CD4-positive, CD25-positive, alpha-beta regulatory T cell (primary cell): ENCODE results near the gene GRID2. TPM values are rescaled to one million over a fixed set of nuclear protein-coding genes. Genes with fewer than 3 reads are reported as not detected.
A peak's percentile ranks its signal among the peaks of the same experiment; 100 is the strongest.

Experiments used
- ATAC-seq, 2 donors: fragments of 150-1000 bp; cut with Tn5 transposase; one replicate each; pipeline ENCODE4 v1.10.0; 2021; ENCODE audit warnings: low read depth in 2 of 2, moderate number of reproducible peaks in 2 of 2, moderate library complexity in 1 of 2
- DNase-seq, 3 donors: peaks; one replicate each; pipeline versions ENCODE4 v3.0.0 to v3.0.0-alpha.2; 2012 to 2022; ENCODE audit warnings: mixed read lengths in 1 of 3
- H3K27ac ChIP-seq: one replicate; pipeline ENCODE4 v1.7.0; 2013; ENCODE audit warnings: mild to moderate bottlenecking, low read length; ENCODE audit not compliant: insufficient read depth, poor library complexity, severe bottlenecking
- H3K27me3 ChIP-seq: one replicate; pipeline ENCODE4 v1.7.0; 2013; ENCODE audit warnings: low read length; ENCODE audit not compliant: control insufficient read depth, insufficient read depth
- H3K36me3 ChIP-seq: one replicate; pipeline ENCODE4 v1.7.0; 2013; ENCODE audit warnings: mild to moderate bottlenecking, low read length, moderate library complexity; ENCODE audit not compliant: control insufficient read depth, insufficient read depth
- H3K4me1 ChIP-seq: 2 replicates; pipeline ENCODE4 v1.7.0; 2013; ENCODE audit warnings: mild to moderate bottlenecking, low read length; ENCODE audit not compliant: insufficient read depth, control insufficient read depth, poor library complexity, severe bottlenecking
- H3K4me3 ChIP-seq: one replicate; pipeline ENCODE4 v1.7.0; 2013; ENCODE audit warnings: low read depth, mild to moderate bottlenecking, low read length, moderate library complexity
- H3K9me3 ChIP-seq, 2 experiments: 1 replicate in 1 of 2; 2 replicates in 1 of 2; pipeline ENCODE4 v1.7.0; 2013; ENCODE audit warnings: low read length in 2 of 2, mild to moderate bottlenecking in 1 of 2, moderate library complexity in 1 of 2; ENCODE audit not compliant: control insufficient read depth in 2 of 2
- H3K27ac Mint-ChIP-seq, 3 donors: one replicate each; pipeline ENCODE4 v1.8.0; 2020 to 2022; ENCODE audit warnings: mild to moderate bottlenecking in 3 of 3, mixed read lengths in 3 of 3, moderate library complexity in 2 of 3
- H3K27me3 Mint-ChIP-seq: one replicate; pipeline ENCODE4 v1.8.0; 2022; ENCODE audit warnings: mild to moderate bottlenecking, mixed read lengths
- H3K36me3 Mint-ChIP-seq: one replicate; pipeline ENCODE4 v1.8.0; 2020; ENCODE audit warnings: mixed read lengths
- H3K4me1 Mint-ChIP-seq, 4 donors: one replicate each; pipeline ENCODE4 v1.8.0; 2020 to 2022; ENCODE audit warnings: mixed read lengths in 4 of 4, mild to moderate bottlenecking in 1 of 4
- H3K4me3 Mint-ChIP-seq, 4 donors: one replicate each; pipeline ENCODE4 v1.8.0; 2020 to 2022; ENCODE audit warnings: mild to moderate bottlenecking in 4 of 4, mixed read lengths in 4 of 4, moderate library complexity in 3 of 4
- H3K9me3 Mint-ChIP-seq, 7 donors: one replicate each; pipeline ENCODE4 v1.8.0; 2020 to 2022; ENCODE audit warnings: mixed read lengths in 7 of 7, mild to moderate bottlenecking in 3 of 7, moderate library complexity in 2 of 7
- polyA plus RNA-seq, 4 donors: library from polyadenylated mRNA; unstranded; fragments of 300-500 nt; fragmentation: Illumina TruSeq; gene quantifications; one replicate each; pipeline ENCODE4 v1.2.3, GENCODE V29; 2021
- total RNA-seq: library from RNA; stranded (reverse); gene quantifications from one replicate; pipeline ENCODE4 v1.2.3, GENCODE V29; 2022

GRID2 gene
- total and polyA plus RNA-seq, 5 donors from 2014 or later = not detected

DNA sequence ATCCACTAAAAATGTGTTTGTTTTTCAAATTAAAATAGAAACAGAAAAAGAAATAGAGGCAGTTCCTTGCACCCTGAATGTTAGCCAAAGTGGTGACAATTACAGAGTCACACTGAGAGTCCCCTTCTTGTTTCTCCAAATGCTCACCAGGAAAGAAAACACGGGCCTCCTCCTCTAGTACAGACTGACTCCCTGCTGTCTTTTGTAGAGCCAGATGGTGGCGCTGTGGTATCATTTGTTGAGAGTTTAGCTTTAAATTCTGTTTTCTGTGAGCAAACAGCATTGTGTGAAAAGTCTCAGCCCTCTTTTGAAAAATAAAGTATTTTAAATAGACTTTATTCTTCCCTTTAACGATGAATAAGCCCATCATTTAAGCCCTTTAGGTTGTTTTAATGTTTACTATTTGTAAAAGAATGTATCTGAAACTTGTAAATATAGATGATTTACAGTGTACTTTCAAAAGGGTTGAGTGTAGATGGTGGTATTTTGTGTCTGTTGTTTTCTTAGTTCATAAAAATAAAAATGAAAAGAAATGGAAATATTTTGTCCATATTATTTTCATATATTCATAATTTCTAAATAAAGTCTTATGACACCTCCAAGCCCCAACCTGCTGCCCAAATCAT lies 1487.9 kb downstream of the GRID2 start:
- Histone ChIP-seq H3K4me3 (no peak overlapping the region), H3K27ac (no peak overlapping the region), H3K4me1 (no peaks in the 10 kb centered on the region), H3K9me3 (no peaks in the 10 kb centered on the region), H3K27me3 (no peaks in the 10 kb centered on the region), H3K36me3 (no peaks in the 10 kb centered on the region)
- H3K36me3 Mint-ChIP-seq = no peaks in the 10 kb centered on the region
- no peaks in the 10 kb centered on the region for H3K4me1 Mint-ChIP-seq
- H3K27ac Mint-ChIP-seq = no peak overlapping the region
- no peak overlapping the region for H3K4me3 Mint-ChIP-seq
- no peaks in the 10 kb centered on the region for H3K27me3 Mint-ChIP-seq
- ATAC-seq (no peak), DNase-seq (peak in 1 of 3 donors; percentile 32)
- peaks cover 0 to 4% (median 0%) of the 10 kb centered on the region in 7 donors for H3K9me3 Mint-ChIP-seq

DNA sequence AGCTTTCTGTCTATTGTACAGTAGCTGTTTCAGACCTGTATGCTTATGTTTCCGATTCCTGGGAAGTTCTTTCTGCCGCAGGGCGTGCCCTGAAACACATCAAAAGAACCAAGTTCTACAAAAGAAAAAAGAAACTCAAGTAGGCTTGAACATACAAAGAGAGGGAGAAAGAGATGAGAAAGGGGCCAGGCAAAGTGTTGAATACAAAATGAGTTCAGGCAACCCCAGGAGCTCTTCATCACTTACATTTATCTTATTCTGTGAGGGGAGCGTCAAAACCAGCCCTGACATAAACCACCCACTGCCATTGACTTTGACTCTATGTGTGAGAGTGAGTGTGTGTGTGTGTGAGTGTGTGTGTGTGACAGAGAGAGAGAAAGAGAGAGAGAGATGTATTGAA lies 1498.3 kb downstream of the GRID2 start:
- Histone ChIP-seq H3K4me3 (no peak overlapping the region), H3K36me3 (no peaks in the 10 kb centered on the region), H3K27me3 (no peaks in the 10 kb centered on the region), H3K27ac (no peak overlapping the region), H3K4me1 (no peaks in the 10 kb centered on the region), H3K9me3 (no peaks in the 10 kb centered on the region)
- Mint-ChIP-seq H3K27ac (no peak overlapping the region), H3K4me3 (no peak overlapping the region), H3K9me3 (no peaks in the 10 kb centered on the region), H3K4me1 (no peaks in the 10 kb centered on the region), H3K27me3 (no peaks in the 10 kb centered on the region), H3K36me3 (no peaks in the 10 kb centered on the region)
- DNase-seq = no peak
- ATAC-seq = no peak

DNA sequence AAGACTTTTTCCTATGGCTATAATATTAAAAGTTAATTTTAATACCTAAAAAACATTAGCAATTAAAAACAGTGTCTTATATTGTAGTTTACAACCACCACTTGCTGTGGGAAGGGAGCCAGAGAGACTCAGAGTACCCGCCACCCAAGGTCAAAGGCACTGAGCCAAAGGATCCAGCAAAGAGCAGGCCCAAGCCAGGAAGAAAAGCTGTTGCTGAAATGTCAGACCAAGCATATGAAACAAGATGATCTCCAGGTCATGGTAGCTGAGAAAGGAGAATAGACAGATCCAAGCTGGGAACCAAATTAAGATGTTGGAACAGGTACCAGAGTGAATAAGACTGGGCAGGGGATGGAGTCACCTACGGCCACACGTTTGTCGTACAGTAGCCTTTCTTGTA lies 1506.0 kb downstream of the GRID2 start:
- Mint-ChIP-seq H3K36me3 (no peaks in the 10 kb centered on the region), H3K27ac (no peak overlapping the region), H3K27me3 (no peaks in the 10 kb centered on the region), H3K4me1 (no peaks in the 10 kb centered on the region), H3K4me3 (no peak overlapping the region), H3K9me3 (peaks cover 0 to 4% (median 0%) of the 10 kb centered on the region in 7 donors)
- ATAC-seq = no peak
- no peaks in the 10 kb centered on the region for H3K27me3 ChIP-seq
- H3K9me3 ChIP-seq = no peaks in the 10 kb centered on the region
- no peak overlapping the region for H3K4me3 ChIP-seq
- no peaks in the 10 kb centered on the region for H3K36me3 ChIP-seq
- no peaks in the 10 kb centered on the region for H3K4me1 ChIP-seq
- no peak overlapping the region for H3K27ac ChIP-seq
- DNase-seq = no peak

- Mint-ChIP-seq H3K9me3 (peaks cover 0 to 4% (median 0%) of the 10 kb centered on the region in 7 donors), H3K27ac (no peak overlapping the region), H3K4me1 (no peaks in the 10 kb centered on the region), H3K36me3 (no peaks in the 10 kb centered on the region), H3K27me3 (no peaks in the 10 kb centered on the region), H3K4me3 (no peak overlapping the region)
- Histone ChIP-seq H3K36me3 (no peaks in the 10 kb centered on the region), H3K27me3 (no peaks in the 10 kb centered on the region), H3K4me1 (no peaks in the 10 kb centered on the region), H3K9me3 (no peaks in the 10 kb centered on the region), H3K4me3 (no peak overlapping the region), H3K27ac (no peak overlapping the region)
- DNase-seq (no peak), ATAC-seq (no peak)
Observed at GRCh38 chr4:93810340-93810992, 1506.7 kb downstream of the GRID2 start.

DNA sequence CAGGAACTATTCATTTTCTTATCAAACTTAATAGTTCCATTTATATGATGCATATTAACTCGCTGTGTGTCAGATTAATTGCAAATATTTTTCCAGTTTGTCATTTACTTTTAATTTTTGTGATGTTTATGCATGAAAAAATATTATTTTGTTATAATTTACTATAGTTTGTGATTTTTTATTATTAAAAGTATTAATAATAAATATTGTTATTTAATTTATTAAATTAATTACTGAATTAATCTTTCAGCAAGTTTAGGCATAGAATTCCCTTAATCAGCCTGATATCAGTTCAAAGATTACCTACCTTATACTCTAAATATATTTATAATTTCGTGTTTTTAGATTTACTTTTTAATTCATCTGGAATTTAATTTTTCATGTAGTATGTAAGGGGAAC lies 1509.3 kb downstream of the GRID2 start:
- Histone ChIP-seq H3K27ac (no peak overlapping the region), H3K36me3 (no peaks in the 10 kb centered on the region), H3K9me3 (no peaks in the 10 kb centered on the region), H3K27me3 (no peaks in the 10 kb centered on the region), H3K4me3 (no peak overlapping the region), H3K4me1 (no peaks in the 10 kb centered on the region)
- peaks cover 0 to 4% (median 2%) of the 10 kb centered on the region in 7 donors for H3K9me3 Mint-ChIP-seq
- H3K27ac Mint-ChIP-seq = no peak overlapping the region
- H3K27me3 Mint-ChIP-seq = no peaks in the 10 kb centered on the region
- H3K4me1 Mint-ChIP-seq = no peaks in the 10 kb centered on the region
- DNase-seq = no peak
- no peak overlapping the region for H3K4me3 Mint-ChIP-seq
- no peaks in the 10 kb centered on the region for H3K36me3 Mint-ChIP-seq
- ATAC-seq = no peak

DNA sequence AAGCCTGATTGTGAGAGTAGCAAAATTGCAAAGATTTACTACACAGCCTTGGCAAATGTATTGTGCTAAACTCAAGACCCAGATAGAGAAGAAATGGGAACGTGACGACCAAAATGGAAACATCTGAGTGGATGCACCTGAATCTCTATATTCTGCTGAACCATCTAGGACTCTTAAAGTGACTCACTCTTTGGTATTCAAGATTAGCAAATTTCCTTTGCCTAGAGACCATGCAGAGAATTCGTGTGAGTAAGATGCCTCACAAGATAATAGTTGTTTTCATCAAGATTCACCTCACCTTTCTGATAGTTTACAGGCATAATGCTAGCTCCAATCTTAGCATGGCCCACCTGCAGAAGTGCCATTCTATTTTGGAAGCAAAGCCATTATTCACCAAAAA lies 1510.4 kb downstream of the GRID2 start:
- H3K36me3 ChIP-seq = no peaks in the 10 kb centered on the region
- Mint-ChIP-seq H3K9me3 (peaks cover 0 to 4% (median 0%) of the 10 kb centered on the region in 7 donors), H3K4me1 (no peaks in the 10 kb centered on the region), H3K36me3 (no peaks in the 10 kb centered on the region), H3K4me3 (no peak overlapping the region), H3K27me3 (no peaks in the 10 kb centered on the region), H3K27ac (no peak overlapping the region)
- H3K9me3 ChIP-seq = no peaks in the 10 kb centered on the region
- H3K4me1 ChIP-seq = no peaks in the 10 kb centered on the region
- ATAC-seq = no peak
- H3K4me3 ChIP-seq = no peak overlapping the region
- no peaks in the 10 kb centered on the region for H3K27me3 ChIP-seq
- H3K27ac ChIP-seq = no peak overlapping the region
- DNase-seq = no peak

GRCh38 chr4:93814722-93815121 lies 1511.0 kb downstream of the GRID2 start:
- Histone ChIP-seq H3K9me3 (no peaks in the 10 kb centered on the region), H3K4me3 (no peak overlapping the region), H3K27ac (no peak overlapping the region), H3K36me3 (no peaks in the 10 kb centered on the region), H3K4me1 (no peaks in the 10 kb centered on the region), H3K27me3 (no peaks in the 10 kb centered on the region)
- H3K4me1 Mint-ChIP-seq = no peaks in the 10 kb centered on the region
- no peaks in the 10 kb centered on the region for H3K36me3 Mint-ChIP-seq
- ATAC-seq = no peak
- H3K4me3 Mint-ChIP-seq = no peak overlapping the region
- DNase-seq = no peak
- no peak overlapping the region for H3K27ac Mint-ChIP-seq
- H3K27me3 Mint-ChIP-seq = no peaks in the 10 kb centered on the region
- H3K9me3 Mint-ChIP-seq = peaks cover 0 to 4% (median 0%) of the 10 kb centered on the region in 7 donors
